ENCODE data around the gene PTPRO. TPM values are rescaled to one million over a fixed set of nuclear protein-coding genes. Genes with fewer than 3 reads are reported as not detected.
A peak's percentile ranks its signal among the peaks of the same experiment; 100 is the strongest.

The PTPRO gene
- total RNA-seq, 1 donor from 2014 or later = 10.6 TPM

- H3K27me3 ChIP-seq = peaks cover 4% of the 10 kb centered on the region
- H3K4me1 ChIP-seq = no peaks in the 10 kb centered on the region
- peak; percentile 58 for TF ChIP-seq CTCF (IDR thresholded peaks at IDR 0.05)
- no peaks in the 10 kb centered on the region for H3K9me3 ChIP-seq
- H3K27ac ChIP-seq = no peak overlapping the region
- H3K36me3 ChIP-seq = no peaks in the 10 kb centered on the region
- DNase-seq (no peak), ATAC-seq (peak; percentile 72)
- intact Hi-C loops (cut with DNase I) = no loop called here
- H3K4me3 ChIP-seq = no peak overlapping the region
These were observed 200.4 kb downstream of the PTPRO start for GRCh38 chr12:15522574-15523187.

GRCh38 chr12:15525441-15525840 is 203.1 kb downstream of the PTPRO start:
- Histone ChIP-seq H3K36me3 (no peaks in the 10 kb centered on the region), H3K9me3 (peaks cover 6% of the 10 kb centered on the region), H3K27ac (no peak overlapping the region), H3K4me1 (no peaks in the 10 kb centered on the region), H3K27me3 (peaks cover 4% of the 10 kb centered on the region), H3K4me3 (no peak overlapping the region)
- intact Hi-C loops (cut with DNase I) = no loop called here
- DNase-seq = no peak
- TF ChIP-seq CTCF (IDR thresholded peaks at IDR 0.05) = no peak
- no peak for ATAC-seq

- Histone ChIP-seq H3K27me3 (peaks cover 4% of the 10 kb centered on the region), H3K4me1 (no peaks in the 10 kb centered on the region), H3K27ac (no peak overlapping the region), H3K9me3 (peaks cover 6% of the 10 kb centered on the region), H3K36me3 (no peaks in the 10 kb centered on the region), H3K4me3 (no peak overlapping the region)
- intact Hi-C loops (cut with DNase I) = no loop called here
- DNase-seq (no peak), ATAC-seq (no peak)
- no peak for TF ChIP-seq CTCF (IDR thresholded peaks at IDR 0.05)
These were observed 203.7 kb downstream of the PTPRO start for GRCh38 chr12:15526033-15526432.

GRCh38 chr12:15527201-15528080 is 205.1 kb downstream of the PTPRO start:
- no peak for TF ChIP-seq CTCF (IDR thresholded peaks at IDR 0.05)
- ATAC-seq = peak; percentile 80
- Histone ChIP-seq H3K27ac (no peak overlapping the region), H3K27me3 (peaks cover 4% of the 10 kb centered on the region), H3K4me3 (no peak overlapping the region), H3K36me3 (no peaks in the 10 kb centered on the region), H3K9me3 (peaks cover 6% of the 10 kb centered on the region), H3K4me1 (no peaks in the 10 kb centered on the region)
- DNase-seq = peak; percentile 76
- intact Hi-C loops (cut with DNase I) = no loop called here

GRCh38 chr12:15528666-15529065 is 206.4 kb downstream of the PTPRO start:
- H3K4me3 ChIP-seq = no peak overlapping the region
- peaks cover 6% of the 10 kb centered on the region for H3K9me3 ChIP-seq
- no peak for ATAC-seq
- H3K27me3 ChIP-seq = peaks cover 4% of the 10 kb centered on the region
- intact Hi-C loops (cut with DNase I) = no loop called here
- no peak for DNase-seq
- no peak overlapping the region for H3K27ac ChIP-seq
- H3K36me3 ChIP-seq = no peaks in the 10 kb centered on the region
- TF ChIP-seq CTCF (IDR thresholded peaks at IDR 0.05) = no peak
- H3K4me1 ChIP-seq = no peaks in the 10 kb centered on the region
